GM19467 (cell line): Measurements from ENCODE around the gene FAF1.
"Not testable (repeated sequence)": the region's sequence is repeated elsewhere in the genome, so short reads cannot be mapped to it uniquely, and the experiment has no call there.

ENCODE experiments used
- ATAC-seq: cut with Tn5 transposase; IDR thresholded peaks from one replicate; pipeline ENCODE4 v1.9.1; 2021; ENCODE audit warnings: mild to moderate bottlenecking, moderate library complexity; ENCODE audit not compliant: unreplicated experiment

Gene FAF1

GRCh38 chr1:50858761-50859160 is 101.3 kb downstream of the FAF1 start:
- ATAC-seq, result no peak

- no peak for ATAC-seq
Measured at GRCh38 chr1:50857702-50858101, 102.4 kb downstream of the FAF1 start.

- ATAC-seq, result no peak
Measured at GRCh38 chr1:50853325-50853724, 106.7 kb downstream of the FAF1 start.

GRCh38 chr1:50852889-50853288 is 107.2 kb downstream of the FAF1 start:
- no peak for ATAC-seq

- ATAC-seq, result no peak
Measured at GRCh38 chr1:50851466-50851865, 108.6 kb downstream of the FAF1 start.

GRCh38 chr1:50851034-50851433 is 109.0 kb downstream of the FAF1 start:
- ATAC-seq, result no peak

- ATAC-seq, result no peak
Measured at GRCh38 chr1:50847303-50847702, 112.8 kb downstream of the FAF1 start.

GRCh38 chr1:50846224-50846839 is 113.7 kb downstream of the FAF1 start:
- ATAC-seq, result no peak

GRCh38 chr1:50841791-50842387 is 118.2 kb downstream of the FAF1 start:
- no peak for ATAC-seq

GRCh38 chr1:50836117-50836516 is 124.0 kb downstream of the FAF1 start:
- no peak for ATAC-seq

- no peak for ATAC-seq
Measured at GRCh38 chr1:50833216-50833615, 126.9 kb downstream of the FAF1 start.

- ATAC-seq, result no peak
Measured at GRCh38 chr1:50832167-50832566, 127.9 kb downstream of the FAF1 start.

GRCh38 chr1:50831300-50832061 is 128.6 kb downstream of the FAF1 start:
- ATAC-seq, result no peak

GRCh38 chr1:50830621-50831020 is 129.4 kb downstream of the FAF1 start:
- no peak for ATAC-seq

- ATAC-seq, result no peak
Measured at GRCh38 chr1:50829014-50829958, 130.8 kb downstream of the FAF1 start.

- ATAC-seq, result no peak
Measured at GRCh38 chr1:50827546-50827945, 132.5 kb downstream of the FAF1 start.

- not testable (repeated sequence) for ATAC-seq
Measured at GRCh38 chr1:50826792-50827191, 133.3 kb downstream of the FAF1 start.

GRCh38 chr1:50822035-50822776 is 137.9 kb downstream of the FAF1 start:
- ATAC-seq, result no peak

GRCh38 chr1:50820545-50820944 is 139.5 kb downstream of the FAF1 start:
- no peak for ATAC-seq

- ATAC-seq, result no peak
Measured at GRCh38 chr1:50812346-50812745, 147.7 kb downstream of the FAF1 start.
